IMR-90 (cell line): ENCODE data around the gene PLAAT2. TPM values are rescaled to one million over a fixed set of nuclear protein-coding genes. Genes with fewer than 3 reads are reported as not detected.

Experiments
- ATAC-seq: fragments of 200-7000 bp; cut with Tn5 transposase; 2 replicates; pipeline ENCODE4 v1.9.1; 2020; ENCODE audit warnings: low read depth, mild to moderate bottlenecking, moderate library complexity
- BruUV-seq: library from RNA; stranded (reverse); fragments of 400-500 nt; replicated peaks from 2 replicates; lab custom pipeline; 2021; lab: Mats Ljungman, UMichigan
- CTCF ChIA-PET: fragments of 300-600 bp; formaldehyde crosslinking; extraction: SDS; loops from one replicate; lab custom pipeline; 2021; ENCODE audit warnings: antibody characterized with exemption; lab: Yijun Ruan, JAX
- POLR2A ChIA-PET: fragments of 300-600 bp; sonication (Branson Sonifier 250); formaldehyde crosslinking; loops from one replicate; lab custom pipeline; 2022; ENCODE audit warnings: antibody characterized with exemption; ENCODE audit not compliant: unreplicated experiment; lab: Charles Lee
- DNase-seq: peaks from one replicate; pipeline ENCODE4 v3.0.0; 2013
- H2AFZ ChIP-seq: replicated peaks from 2 replicates; pipeline ENCODE3; 2013; ENCODE audit warnings: low read length, mild to moderate bottlenecking; ENCODE audit not compliant: poor library complexity
- H2AK5ac ChIP-seq: 2 replicates; pipeline ENCODE4 v1.6.1; 2013; ENCODE audit warnings: low read depth, low read length, inconsistent platforms
- H2AK9ac ChIP-seq: replicated peaks from 2 replicates; pipeline ENCODE3; 2013; ENCODE audit warnings: mild to moderate bottlenecking, low read depth, low read length, moderate library complexity; ENCODE audit not compliant: poor library complexity
- H2BK120ac ChIP-seq: 2 replicates; pipeline ENCODE4 v1.6.1; 2013; ENCODE audit warnings: low read depth, low read length, inconsistent platforms
- H2BK15ac ChIP-seq: 3 replicates; pipeline ENCODE4 v1.6.1; 2013; ENCODE audit warnings: low read depth, low read length, inconsistent platforms
- H2BK20ac ChIP-seq: 2 replicates; pipeline ENCODE4 v1.6.1; 2013; ENCODE audit warnings: low read depth, mild to moderate bottlenecking, inconsistent platforms, low read length, moderate library complexity
- H2BK5ac ChIP-seq: 2 replicates; pipeline ENCODE4 v1.6.1; 2013; ENCODE audit warnings: mild to moderate bottlenecking, low read depth, low read length, inconsistent platforms; ENCODE audit not compliant: poor library complexity, severe bottlenecking
- H3K14ac ChIP-seq: replicated peaks from 2 replicates; pipeline ENCODE4 v1.6.1; 2013; ENCODE audit warnings: low read depth, low read length, inconsistent platforms
- H3K18ac ChIP-seq: 2 replicates; pipeline ENCODE4 v1.6.1; 2013; ENCODE audit warnings: low read depth, low read length, control low read depth
- H3K23ac ChIP-seq: 2 replicates; pipeline ENCODE4 v1.6.1; 2013; ENCODE audit warnings: low read depth, low read length, inconsistent platforms
- H3K27ac ChIP-seq: 2 replicates; pipeline ENCODE4 v1.5.1; 2013; ENCODE audit warnings: mild to moderate bottlenecking, control low read depth, low read length; ENCODE audit not compliant: insufficient read depth
- H3K27me3 ChIP-seq: 2 replicates; pipeline ENCODE4 v1.6.1; 2013; ENCODE audit warnings: low read length; ENCODE audit not compliant: control insufficient read depth, insufficient read depth
- H3K36me3 ChIP-seq: 2 replicates; pipeline ENCODE4 v1.6.1; 2013; ENCODE audit warnings: low read length, mixed read lengths; ENCODE audit not compliant: control insufficient read depth, insufficient read depth
- H3K4ac ChIP-seq: 2 replicates; pipeline ENCODE4 v1.6.1; 2013; ENCODE audit warnings: low read depth, low read length, inconsistent platforms
- H3K4me1 ChIP-seq: 2 replicates; pipeline ENCODE4 v1.6.1; 2013; ENCODE audit warnings: low read length, mixed read lengths; ENCODE audit not compliant: control insufficient read depth, insufficient read depth
- H3K4me2 ChIP-seq: 2 replicates; pipeline ENCODE4 v1.6.1; 2013; ENCODE audit warnings: low read depth, mild to moderate bottlenecking, control low read depth, low read length, moderate library complexity
- H3K4me3 ChIP-seq: 2 replicates; pipeline ENCODE4 v1.5.1; 2013; ENCODE audit warnings: low read depth, mild to moderate bottlenecking, control low read depth, low read length, moderate library complexity; ENCODE audit not compliant: insufficient read depth
- H3K56ac ChIP-seq: 2 replicates; pipeline ENCODE4 v1.6.1; 2013; ENCODE audit warnings: low read length, inconsistent platforms; ENCODE audit not compliant: insufficient read depth; ENCODE audit errors: extremely low read depth
- H3K79me1 ChIP-seq, 2 experiments: 2 replicates each; pipeline ENCODE4 v1.6.1; 2013; ENCODE audit warnings: low read length in 2 of 2, inconsistent platforms in 1 of 2, low read depth in 1 of 2
- H3K9ac ChIP-seq: 2 replicates; pipeline ENCODE4 v1.6.1; 2013; ENCODE audit warnings: low read depth, low read length, control low read depth
- H3K9me1 ChIP-seq: 2 replicates; pipeline ENCODE4 v1.6.1; 2013; ENCODE audit warnings: low read length, inconsistent platforms; ENCODE audit not compliant: insufficient read depth
- H3K9me3 ChIP-seq: 2 replicates; pipeline ENCODE4 v1.6.1; 2013; ENCODE audit warnings: low read length; ENCODE audit not compliant: control insufficient read depth, insufficient read depth
- H4K20me1 ChIP-seq: 2 replicates; pipeline ENCODE4 v1.6.1; 2013; ENCODE audit warnings: low read length, inconsistent platforms; ENCODE audit not compliant: insufficient read depth
- H4K5ac ChIP-seq: 2 replicates; pipeline ENCODE4 v1.6.1; 2013; ENCODE audit warnings: mild to moderate bottlenecking, low read depth, low read length, control low read depth
- H4K8ac ChIP-seq, 2 experiments: 2 replicates each; pipeline ENCODE4 v1.6.1; 2013; ENCODE audit warnings: low read depth in 2 of 2, low read length in 2 of 2, control low read depth in 1 of 2, inconsistent platforms in 1 of 2
- H4K91ac ChIP-seq: 2 replicates; pipeline ENCODE4 v1.6.1; 2013; ENCODE audit warnings: low read depth, low read length, inconsistent platforms; ENCODE audit not compliant: insufficient read depth
- CEBPB ChIP-seq: IDR thresholded peaks from 2 replicates; pipeline ENCODE4 v1.6.1; 2012; ENCODE audit warnings: low read depth, low read length, improper control_type of control experiment
- CHD1 ChIP-seq: IDR thresholded peaks from 2 replicates; pipeline ENCODE4 v1.6.1; 2012; ENCODE audit warnings: low read depth, low read length, improper control_type of control experiment
- ELK1 ChIP-seq: fragments of 150-350 bp; IDR thresholded peaks from 2 replicates; pipeline ENCODE4 v1.6.1; 2016; ENCODE audit warnings: low read depth, mild to moderate bottlenecking, low read length, moderate library complexity, borderline replicate concordance
- FOS ChIP-seq: fragments of 150-350 bp; IDR thresholded peaks from 2 replicates; pipeline ENCODE4 v1.6.1; 2016; ENCODE audit warnings: low read depth, low read length
- MAFK ChIP-seq: IDR thresholded peaks from 2 replicates; pipeline ENCODE4 v1.6.1; 2012; ENCODE audit warnings: low read depth, low read length, improper control_type of control experiment
- MAZ ChIP-seq: IDR thresholded peaks from 2 replicates; pipeline ENCODE4 v1.6.1; 2012; ENCODE audit warnings: low read depth, mild to moderate bottlenecking, low read length, improper control_type of control experiment, moderate library complexity, borderline replicate concordance
- MXI1 ChIP-seq: IDR thresholded peaks from 2 replicates; pipeline ENCODE4 v1.6.1; 2012; ENCODE audit warnings: low read depth, mild to moderate bottlenecking, low read length, moderate library complexity, borderline replicate concordance
- NFE2L2 ChIP-seq: fragments of 150-350 bp; IDR thresholded peaks from 2 replicates; pipeline ENCODE4 v1.6.1; 2016; ENCODE audit warnings: low read depth, mild to moderate bottlenecking, low read length
- POLR2A ChIP-seq: IDR thresholded peaks from 2 replicates; pipeline ENCODE4 v1.6.1; 2012; ENCODE audit warnings: mild to moderate bottlenecking, low read depth, low read length
- RAD21 ChIP-seq: IDR thresholded peaks from 2 replicates; pipeline ENCODE4 v1.6.1; 2012; ENCODE audit warnings: low read length, improper control_type of control experiment
- RCOR1 ChIP-seq: IDR thresholded peaks from 2 replicates; pipeline ENCODE4 v1.6.1; 2012; ENCODE audit warnings: mild to moderate bottlenecking, low read length, improper control_type of control experiment; ENCODE audit not compliant: insufficient replicate concordance
- RFX5 ChIP-seq: IDR thresholded peaks from 2 replicates; pipeline ENCODE4 v1.8.0; 2012; ENCODE audit warnings: low read depth, mild to moderate bottlenecking, low read length, moderate library complexity
- SMC3 ChIP-seq: fragments of 150-350 bp; IDR thresholded peaks from 2 replicates; pipeline ENCODE4 v1.6.1; 2016; ENCODE audit warnings: low read depth, mild to moderate bottlenecking, antibody characterized with exemption, low read length, moderate library complexity
- WGBS, 2 experiments: methylation state at CpG; one replicate each; pipeline versions ENCODE4 v1.1.5 to v1.1.7; 2013; ENCODE audit warnings: missing lambda C conversion rate in 2 of 2; ENCODE audit not compliant: insufficient read length in 1 of 2; ENCODE audit errors: extremely low coverage in 2 of 2; 5-methylcytosine and 5-hydroxymethylcytosine counted together
- dilution Hi-C: fragments of 300-500 bp; cut with HindIII; formaldehyde crosslinking; loops from one replicate; pipeline ENCODE4 v1.14.3; 2018; ENCODE audit warnings: low sequenced_read_pairs; ENCODE audit not compliant: unreplicated experiment
- in situ Hi-C: fragments of 300-500 bp; cut with MboI; formaldehyde crosslinking; loops from 3 replicates; pipeline ENCODE4 v1.14.3; 2019; ENCODE audit warnings: low sequenced_read_pairs, inconsistent platforms, mixed read lengths
- intact Hi-C: fragments of 100-400 bp; cut with micrococcal nuclease; formaldehyde crosslinking; loops from 2 replicates; pipeline ENCODE4 v1.10.0; 2022
- polyA plus RNA-seq, 3 experiments: library from polyadenylated mRNA; depleted of rRNA; stranded (reverse); fragments of >200 nt; gene quantifications; 2 replicates each; pipeline ENCODE4 v1.2.3, GENCODE V29; 2012; ENCODE audit warnings: low replicate concordance in 1 of 3
- total RNA-seq: library from RNA; depleted of rRNA; stranded (reverse); fragments of >200 nt; gene quantifications from 2 replicates; pipeline ENCODE4 v1.2.3, GENCODE V29; 2012

Gene PLAAT2
- total and polyA plus RNA-seq, 2 of the 4 experiments (the other 2 are of a cell fraction) = not detected

- ChIA-PET POLR2A (no interaction called here), CTCF (no interaction called here)
- dilution Hi-C loops = no loop called here
- Histone ChIP-seq H3K4me1 (no peaks in the 10 kb centered on the region), H2AFZ (no peak within 1 kb of the TSS), H4K5ac (no peak within 1 kb of the TSS), H3K27me3 (peaks cover 2% of the 10 kb centered on the region; the same call in 1 of the 2 replicates), H2BK20ac (no peak within 1 kb of the TSS), H3K9me1 (no peaks in the 10 kb centered on the region), H3K27ac (no peak within 1 kb of the TSS), H3K9ac (no peak within 1 kb of the TSS), H2AK5ac (no peak within 1 kb of the TSS), H2BK15ac (no peak within 1 kb of the TSS), H2BK120ac (no peak within 1 kb of the TSS), H3K14ac (no peak within 1 kb of the TSS), H3K4ac (no peak within 1 kb of the TSS), H2AK9ac (no peak within 1 kb of the TSS), H3K79me1 (no peaks in the 10 kb centered on the region), H3K9me3 (no peaks in the 10 kb centered on the region), H3K23ac (no peak within 1 kb of the TSS), H3K4me2 (no peak within 1 kb of the TSS), H2BK5ac (no peak within 1 kb of the TSS), H4K91ac (no peak within 1 kb of the TSS), H3K4me3 (no peak within 1 kb of the TSS), H3K36me3 (no peaks in the 10 kb centered on the region), H3K18ac (no peak within 1 kb of the TSS), H4K8ac (no peak within 1 kb of the TSS), H3K56ac (no peak within 1 kb of the TSS), H4K20me1 (no peaks in the 10 kb centered on the region)
- TF ChIP-seq MAFK (no peak), MXI1 (no peak), ELK1 (no peak), RAD21 (no peak), MAZ (no peak), FOS (no peak), CHD1 (no peak), RCOR1 (no peak), CEBPB (no peak), SMC3 (no peak), POLR2A (no peak), RFX5 (no peak), NFE2L2 (no peak)
- intact Hi-C loops = no loop called here
- WGBS, 2 experiments = 60% methylated on average over 1 of the region's 15 CpGs; no CpG with 5 or more reads in 1 of the 2 experiments
- no TSS peak for BruUV-seq
- in situ Hi-C loops = no loop called here
- ATAC-seq (no peak), DNase-seq (no peak)
Measured at GRCh38 chr11:63505857-63506528, 57.2 kb downstream of the PLAAT2 start, which contains the start of gene LGALS12. TSS of gene LGALS12 (plus strand) at chr11:63506084. CDS start at chr11:63506459, 375 bp downstream.
